ENCODE measurements around the gene TRIM62. TPM values are rescaled to one million over a fixed set of nuclear protein-coding genes. Genes with fewer than 3 reads are reported as not detected.
"Not testable (repeated sequence)": the region's sequence is repeated elsewhere in the genome, so short reads cannot be mapped to it uniquely, and the experiment has no call there.

The TRIM62 gene
- total RNA-seq, 2 donors from 2014 or later: 5.3 to 5.4 TPM

GRCh38 chr1:33110477-33110876, 71.4 kb downstream of the TRIM62 start:
- peaks cover 6 to 8% of the 10 kb centered on the region in 2 donors for H3K9me3 Mint-ChIP-seq
- peaks cover 6 to 13% of the 10 kb centered on the region in 2 donors for H3K36me3 Mint-ChIP-seq
- no peak for DNase-seq (ENCODE audit: low spot score in 2 of 2)
- no peak for ATAC-seq
- no peak overlapping the region for H3K27ac Mint-ChIP-seq

GRCh38 chr1:33100119-33100415, 81.8 kb downstream of the TRIM62 start:
- H3K9me3 Mint-ChIP-seq; H3K36me3 Mint-ChIP-seq; ATAC-seq; DNase-seq (ENCODE audit: low spot score in 2 of 2): not testable (repeated sequence)
- H3K27ac Mint-ChIP-seq: peak overlapping the region in 1 of 2 donors; percentile 88

GRCh38 chr1:33099290-33100118, 82.3 kb downstream of the TRIM62 start:
- peak overlapping the region; percentile 88 to 93 for H3K27ac Mint-ChIP-seq
- H3K36me3 Mint-ChIP-seq: peaks cover 0 to 5% of the 10 kb centered on the region in 2 donors
- no peaks in the 10 kb centered on the region for H3K9me3 Mint-ChIP-seq
- ATAC-seq: peak; percentile 99
- peak; percentile 68 to 85 for DNase-seq (ENCODE audit: low spot score in 2 of 2)

DNA sequence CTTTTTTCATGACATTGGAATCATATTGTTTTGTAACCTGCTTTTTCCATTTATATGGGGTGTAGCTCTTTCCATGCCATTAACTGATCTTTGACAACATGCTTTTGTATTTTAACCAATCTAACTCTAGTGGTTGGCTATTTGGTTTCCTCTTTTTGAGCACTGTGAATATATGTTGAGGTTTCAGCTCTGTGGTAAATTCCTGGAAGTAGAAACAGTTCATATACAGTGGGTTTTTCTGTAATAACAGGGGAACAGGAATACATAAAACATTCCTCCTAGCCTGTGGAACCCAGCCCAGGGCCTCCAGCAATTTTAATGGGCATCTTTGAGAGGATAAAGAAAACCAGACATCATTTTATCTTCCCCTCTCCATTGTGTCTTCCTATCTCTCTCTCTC, 83.5 kb downstream of the TRIM62 start:
- ATAC-seq (no peak), DNase-seq (ENCODE audit: low spot score in 2 of 2) (no peak)
- peaks cover 0 to 5% of the 10 kb centered on the region in 2 donors for H3K36me3 Mint-ChIP-seq
- no peaks in the 10 kb centered on the region for H3K9me3 Mint-ChIP-seq
- H3K27ac Mint-ChIP-seq: peak overlapping the region; percentile 32 to 88

DNA sequence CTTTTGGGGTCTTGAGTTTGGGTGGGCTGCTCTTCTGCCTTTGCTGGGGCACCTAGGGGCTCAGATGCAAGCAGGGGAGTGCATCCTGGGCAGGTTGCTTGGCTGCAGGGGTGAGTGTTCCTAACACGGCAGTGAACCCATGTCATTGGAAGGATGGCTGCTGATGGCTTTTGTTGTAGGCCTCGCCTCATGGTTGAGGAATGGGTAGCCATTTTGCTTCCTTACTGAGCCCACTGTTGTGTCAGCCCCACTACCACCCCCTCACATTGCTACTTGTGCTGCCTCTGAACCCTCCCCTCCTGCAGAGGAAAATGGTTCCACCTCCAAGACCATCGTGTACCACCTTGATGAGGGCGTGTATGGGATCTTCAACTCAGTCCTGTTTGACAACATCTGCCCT, 84.1 kb downstream of the TRIM62 start:
- no peak for DNase-seq (ENCODE audit: low spot score in 2 of 2)
- no peak for ATAC-seq
- no peaks in the 10 kb centered on the region for H3K9me3 Mint-ChIP-seq
- peaks cover 0 to 5% of the 10 kb centered on the region in 2 donors for H3K36me3 Mint-ChIP-seq
- H3K27ac Mint-ChIP-seq: no peak overlapping the region

DNA sequence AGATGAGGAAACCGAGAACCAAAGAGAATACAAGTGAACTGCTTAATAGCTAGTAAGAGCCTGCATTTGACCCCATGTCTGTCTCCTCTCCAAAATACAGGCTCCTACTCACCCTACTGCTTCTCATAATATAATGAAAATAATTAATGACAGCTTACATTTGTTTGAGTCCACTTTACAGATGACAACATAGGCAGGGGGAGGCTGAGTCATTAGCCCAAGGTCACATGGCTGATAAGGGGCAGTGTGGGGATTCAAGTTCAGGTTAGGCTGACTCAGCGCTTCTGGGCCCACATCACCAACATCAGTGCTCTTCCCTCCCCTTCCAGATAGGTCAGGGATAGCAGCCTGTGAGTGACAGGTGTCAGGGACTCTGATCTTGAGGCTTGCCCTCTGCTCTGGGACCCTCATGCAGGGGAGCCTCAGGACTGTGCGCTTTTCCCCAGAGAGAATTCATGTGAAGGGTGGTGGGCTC, 84.7 kb downstream of the TRIM62 start:
- Mint-ChIP-seq H3K9me3 (no peaks in the 10 kb centered on the region), H3K27ac (no peak overlapping the region), H3K36me3 (peaks cover 0 to 5% of the 10 kb centered on the region in 2 donors)
- DNase-seq (ENCODE audit: low spot score in 2 of 2) (no peak), ATAC-seq (no peak)

DNA sequence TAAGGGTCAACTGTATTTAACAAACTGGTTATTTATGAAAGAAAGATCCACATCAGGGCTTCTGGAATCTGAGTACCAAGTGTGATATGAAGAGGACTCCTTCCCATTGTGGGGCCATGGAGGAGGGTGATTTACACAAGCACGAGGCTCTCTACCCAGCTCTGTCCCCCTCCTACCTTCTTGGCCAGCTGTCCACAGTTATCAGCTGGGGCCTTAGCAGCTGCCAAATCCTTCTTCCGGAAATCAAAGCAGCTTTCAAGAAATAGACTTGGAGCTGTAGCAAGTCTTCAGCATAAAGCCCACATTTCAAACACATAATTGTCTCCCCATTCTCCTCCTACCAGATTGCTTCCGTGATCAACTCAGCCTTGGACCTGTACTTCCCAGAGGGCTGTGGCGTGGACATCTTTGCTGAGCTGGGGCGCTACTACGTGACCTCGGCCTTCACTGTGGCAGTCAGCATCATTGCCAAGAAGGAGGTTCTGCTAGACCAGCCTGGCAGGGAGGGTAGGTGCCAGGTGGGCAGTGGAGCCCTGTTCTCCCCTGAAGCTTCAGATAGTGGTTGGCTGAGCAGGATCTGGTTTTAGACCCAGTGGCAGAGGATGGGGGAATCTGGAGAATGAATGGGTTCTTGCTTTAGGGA, 85.4 kb downstream of the TRIM62 start:
- DNase-seq (ENCODE audit: low spot score in 2 of 2): no peak
- Mint-ChIP-seq H3K36me3 (peaks cover 0 to 5% of the 10 kb centered on the region in 2 donors), H3K27ac (no peak overlapping the region), H3K9me3 (no peaks in the 10 kb centered on the region)
- ATAC-seq: no peak

Other genes starting within 250 kb of the TRIM62 start
- 10 to 100 TPM; 11.5 to 31.6 TPM for gene RNF19B, start 217.2 kb downstream of the TRIM62 start, total RNA-seq
- gene AK2, start 145.2 kb downstream of the TRIM62 start, total RNA-seq: 100 to 1,000 TPM; 257 to 425 TPM
- gene AZIN2, start 100.9 kb downstream of the TRIM62 start, total RNA-seq: 1 to 10 TPM; 1.2 to 2.1 TPM
- gene ZNF362, start 74.4 kb upstream of the TRIM62 start, total RNA-seq: 10 to 100 TPM in 1 of 2 donors, 1 to 10 TPM in 1; 3.0 to 14.1 TPM
- not detected for gene A3GALT2, start 139.1 kb upstream of the TRIM62 start, total RNA-seq
- 10 to 100 TPM; 15.4 to 34.5 TPM for gene PHC2, start 249.1 kb upstream of the TRIM62 start, total RNA-seq

Data from activated naive CD4-positive, alpha-beta T cell treated with anti-CD3 and anti-CD28 coated beads, Interleukin-2, amount 50 U/mL, for 72 hours (primary cell).